ENCODE measurements around the gene KPNA4.

DNA sequence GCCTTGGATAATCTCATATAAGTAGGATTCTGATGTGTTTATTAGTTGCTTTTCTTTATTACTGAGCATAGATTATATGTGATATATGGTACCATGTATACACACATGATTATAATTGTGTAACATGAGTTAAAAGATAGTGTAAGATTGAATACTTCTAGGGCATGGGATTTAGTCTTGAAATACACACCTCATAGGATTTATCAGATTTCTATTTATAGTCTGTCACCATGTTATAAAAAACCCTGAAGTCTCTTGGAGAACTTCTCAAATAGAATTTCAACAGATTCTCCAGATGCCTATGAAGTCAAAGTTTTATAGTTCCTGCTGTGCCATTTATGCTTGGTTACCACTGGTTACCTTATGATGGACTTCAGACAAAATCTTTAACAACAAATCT lies 11.2 kb upstream of the KPNA4 start:
- TF ChIP-seq, protein P1, sequence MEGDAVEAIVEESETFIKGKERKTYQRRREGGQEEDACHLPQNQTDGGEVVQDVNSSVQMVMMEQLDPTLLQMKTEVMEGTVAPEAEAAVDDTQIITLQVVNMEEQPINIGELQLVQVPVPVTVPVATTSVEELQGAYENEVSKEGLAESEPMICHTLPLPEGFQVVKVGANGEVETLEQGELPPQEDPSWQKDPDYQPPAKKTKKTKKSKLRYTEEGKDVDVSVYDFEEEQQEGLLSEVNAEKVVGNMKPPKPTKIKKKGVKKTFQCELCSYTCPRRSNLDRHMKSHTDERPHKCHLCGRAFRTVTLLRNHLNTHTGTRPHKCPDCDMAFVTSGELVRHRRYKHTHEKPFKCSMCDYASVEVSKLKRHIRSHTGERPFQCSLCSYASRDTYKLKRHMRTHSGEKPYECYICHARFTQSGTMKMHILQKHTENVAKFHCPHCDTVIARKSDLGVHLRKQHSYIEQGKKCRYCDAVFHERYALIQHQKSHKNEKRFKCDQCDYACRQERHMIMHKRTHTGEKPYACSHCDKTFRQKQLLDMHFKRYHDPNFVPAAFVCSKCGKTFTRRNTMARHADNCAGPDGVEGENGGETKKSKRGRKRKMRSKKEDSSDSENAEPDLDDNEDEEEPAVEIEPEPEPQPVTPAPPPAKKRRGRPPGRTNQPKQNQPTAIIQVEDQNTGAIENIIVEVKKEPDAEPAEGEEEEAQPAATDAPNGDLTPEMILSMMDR (conservative IDR thresholded peaks at IDR 0.05 in 1 of 2, IDR thresholded peaks at IDR 0.05 in 1 of 2; ENCODE audit: low read depth in 1 of 2, low read length in 2 of 2) = no peak
- no peak for TF ChIP-seq EZH2 (IDR thresholded peaks at IDR 0.05; ENCODE audit: low read length, missing control alignments)

Data from fibroblast of lung (primary cell).